Measurements from ENCODE around the gene WRAP53. TPM values are rescaled to one million over a fixed set of nuclear protein-coding genes. Genes with fewer than 3 reads are reported as not detected.

Gene WRAP53
- total RNA-seq, 1 donor from 2014 or later = 26.4 TPM

DNA sequence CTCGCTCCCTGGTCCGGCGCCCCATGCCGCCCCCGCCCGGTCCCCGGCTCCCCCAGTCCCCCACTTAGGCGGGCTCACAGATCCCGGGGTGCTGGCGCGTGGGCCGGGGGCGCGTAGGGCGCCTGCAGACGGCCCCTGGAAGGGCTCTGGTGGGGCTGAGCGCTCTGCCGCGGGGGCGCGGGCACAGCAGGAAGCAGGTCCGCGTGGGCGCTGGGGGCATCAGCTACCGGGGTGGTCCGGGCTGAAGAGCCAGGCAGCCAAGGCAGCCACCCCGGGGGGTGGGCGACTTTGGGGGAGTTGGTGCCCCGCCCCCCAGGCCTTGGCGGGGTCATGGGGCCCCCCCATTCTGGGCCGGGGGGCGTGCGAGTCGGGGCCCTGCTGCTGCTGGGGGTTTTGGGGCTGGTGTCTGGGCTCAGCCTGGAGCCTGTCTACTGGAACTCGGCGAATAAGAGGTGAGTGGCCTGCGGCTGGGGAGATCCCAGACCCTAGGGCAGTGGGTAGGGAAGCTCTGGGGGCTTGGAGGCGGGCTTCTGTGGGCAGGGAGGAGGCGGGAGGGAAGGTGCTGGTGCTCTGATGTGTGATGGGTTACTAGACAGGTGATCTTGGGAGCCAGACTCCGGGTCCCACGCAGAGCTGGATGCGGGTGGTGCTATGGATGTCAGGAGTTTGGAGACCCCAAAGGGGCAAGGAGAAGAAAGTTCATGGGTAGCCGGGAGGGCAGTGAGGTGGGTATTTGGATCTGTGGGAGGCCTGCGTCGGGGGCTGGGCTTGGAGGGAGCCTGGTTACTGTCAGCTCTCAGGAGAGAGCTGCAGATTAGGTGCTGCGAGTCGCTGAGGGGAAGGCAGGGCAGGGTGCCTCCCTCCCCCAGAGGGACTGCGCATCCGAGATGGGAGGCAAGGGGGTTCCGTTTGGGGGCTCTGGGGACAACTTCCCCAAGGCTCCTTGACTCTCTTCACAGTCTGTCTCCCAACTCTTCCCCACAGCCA lies 17.3 kb downstream of the WRAP53 start:
- TF ChIP-seq, protein P1, sequence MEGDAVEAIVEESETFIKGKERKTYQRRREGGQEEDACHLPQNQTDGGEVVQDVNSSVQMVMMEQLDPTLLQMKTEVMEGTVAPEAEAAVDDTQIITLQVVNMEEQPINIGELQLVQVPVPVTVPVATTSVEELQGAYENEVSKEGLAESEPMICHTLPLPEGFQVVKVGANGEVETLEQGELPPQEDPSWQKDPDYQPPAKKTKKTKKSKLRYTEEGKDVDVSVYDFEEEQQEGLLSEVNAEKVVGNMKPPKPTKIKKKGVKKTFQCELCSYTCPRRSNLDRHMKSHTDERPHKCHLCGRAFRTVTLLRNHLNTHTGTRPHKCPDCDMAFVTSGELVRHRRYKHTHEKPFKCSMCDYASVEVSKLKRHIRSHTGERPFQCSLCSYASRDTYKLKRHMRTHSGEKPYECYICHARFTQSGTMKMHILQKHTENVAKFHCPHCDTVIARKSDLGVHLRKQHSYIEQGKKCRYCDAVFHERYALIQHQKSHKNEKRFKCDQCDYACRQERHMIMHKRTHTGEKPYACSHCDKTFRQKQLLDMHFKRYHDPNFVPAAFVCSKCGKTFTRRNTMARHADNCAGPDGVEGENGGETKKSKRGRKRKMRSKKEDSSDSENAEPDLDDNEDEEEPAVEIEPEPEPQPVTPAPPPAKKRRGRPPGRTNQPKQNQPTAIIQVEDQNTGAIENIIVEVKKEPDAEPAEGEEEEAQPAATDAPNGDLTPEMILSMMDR (IDR thresholded peaks at IDR 0.05; ENCODE audit: unreplicated experiment) = no peak
- Mint-ChIP-seq H3K27ac (no peak overlapping the region), H3K36me3 (ENCODE audit: insufficient read depth) (peaks cover 9% of the 10 kb centered on the region), H3K4me1 (ENCODE audit: low read depth) (peaks cover 26% of the 10 kb centered on the region), H3K9me3 (ENCODE audit: low read depth) (no peaks in the 10 kb centered on the region), H3K27me3 (peaks cover 7% of the 10 kb centered on the region), H3K4me3 (ENCODE audit: low read depth) (peak overlapping the region; percentile 88)
- no peak for DNase-seq (ENCODE audit: low spot score, unreplicated experiment)

DNA sequence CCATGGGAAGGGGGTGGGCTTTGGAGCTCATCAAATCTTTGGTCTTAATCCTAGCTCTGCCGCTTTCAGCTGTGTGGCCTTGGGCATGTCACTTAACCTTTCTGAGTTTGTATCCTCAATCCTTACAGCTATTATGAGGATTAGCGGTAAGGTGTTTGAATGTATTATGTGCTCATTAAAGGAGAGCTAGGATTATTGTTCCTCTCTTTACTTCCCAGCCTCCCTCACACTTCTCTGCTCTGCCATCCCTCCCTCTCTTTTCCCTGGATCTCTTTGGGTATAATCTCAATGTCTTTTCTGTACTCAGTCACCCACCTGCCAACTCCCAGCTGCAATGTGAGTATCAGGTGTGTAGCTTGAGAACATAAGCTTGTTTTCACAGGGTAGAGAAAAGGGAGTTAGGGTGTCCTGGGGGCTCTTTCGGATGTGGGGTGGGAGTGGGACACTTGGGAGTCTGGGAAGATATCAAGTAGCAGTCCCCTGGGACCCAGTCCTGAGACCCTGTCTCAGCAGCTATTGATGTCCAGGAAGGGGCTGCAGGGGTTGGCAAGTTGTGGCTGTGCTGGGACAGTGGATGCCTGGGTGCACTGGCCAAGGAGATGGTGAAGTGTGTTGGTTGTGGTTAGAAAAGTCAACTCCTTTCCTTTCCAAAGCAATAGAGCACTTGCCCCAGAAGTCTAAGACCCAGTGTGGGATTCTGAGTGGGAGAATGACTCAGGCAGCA lies 18.5 kb downstream of the WRAP53 start:
- Mint-ChIP-seq H3K4me3 (ENCODE audit: low read depth) (peak overlapping the region; percentile 88), H3K4me1 (ENCODE audit: low read depth) (peaks cover 28% of the 10 kb centered on the region), H3K9me3 (ENCODE audit: low read depth) (no peaks in the 10 kb centered on the region), H3K27me3 (peaks cover 11% of the 10 kb centered on the region), H3K36me3 (ENCODE audit: insufficient read depth) (peaks cover 13% of the 10 kb centered on the region), H3K27ac (no peak overlapping the region)
- TF ChIP-seq, protein P1 (IDR thresholded peaks at IDR 0.05; ENCODE audit: unreplicated experiment) = no peak
- DNase-seq (ENCODE audit: low spot score, unreplicated experiment) = no peak

DNA sequence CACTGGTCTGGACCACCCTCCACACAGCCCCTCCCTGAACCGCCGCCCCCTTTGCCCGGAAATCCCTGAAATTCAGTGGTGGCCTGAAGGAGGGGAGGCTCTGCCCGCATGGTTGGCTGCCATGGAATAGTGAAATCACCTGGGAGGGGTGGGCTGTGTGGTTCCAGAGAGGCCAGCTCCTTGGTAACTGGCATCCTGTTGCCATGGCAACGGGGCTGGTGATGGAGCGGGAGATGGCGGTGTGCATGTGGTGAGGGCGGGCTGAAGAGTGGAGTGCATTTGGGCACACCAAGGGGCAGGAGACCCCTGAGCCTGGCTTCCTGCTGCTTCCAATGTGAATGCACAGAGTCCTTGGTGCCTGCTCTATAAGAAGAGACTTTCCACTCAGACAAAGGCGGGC lies 19.2 kb downstream of the WRAP53 start:
- H3K9me3 Mint-ChIP-seq (ENCODE audit: low read depth) = no peaks in the 10 kb centered on the region
- H3K4me1 Mint-ChIP-seq (ENCODE audit: low read depth) = peaks cover 28% of the 10 kb centered on the region
- peaks cover 14% of the 10 kb centered on the region for H3K27me3 Mint-ChIP-seq
- H3K36me3 Mint-ChIP-seq (ENCODE audit: insufficient read depth) = peaks cover 13% of the 10 kb centered on the region
- no peak overlapping the region for H3K4me3 Mint-ChIP-seq (ENCODE audit: low read depth)
- TF ChIP-seq, protein P1 (IDR thresholded peaks at IDR 0.05; ENCODE audit: unreplicated experiment) = no peak
- DNase-seq (ENCODE audit: low spot score, unreplicated experiment) = no peak
- no peak overlapping the region for H3K27ac Mint-ChIP-seq

DNA sequence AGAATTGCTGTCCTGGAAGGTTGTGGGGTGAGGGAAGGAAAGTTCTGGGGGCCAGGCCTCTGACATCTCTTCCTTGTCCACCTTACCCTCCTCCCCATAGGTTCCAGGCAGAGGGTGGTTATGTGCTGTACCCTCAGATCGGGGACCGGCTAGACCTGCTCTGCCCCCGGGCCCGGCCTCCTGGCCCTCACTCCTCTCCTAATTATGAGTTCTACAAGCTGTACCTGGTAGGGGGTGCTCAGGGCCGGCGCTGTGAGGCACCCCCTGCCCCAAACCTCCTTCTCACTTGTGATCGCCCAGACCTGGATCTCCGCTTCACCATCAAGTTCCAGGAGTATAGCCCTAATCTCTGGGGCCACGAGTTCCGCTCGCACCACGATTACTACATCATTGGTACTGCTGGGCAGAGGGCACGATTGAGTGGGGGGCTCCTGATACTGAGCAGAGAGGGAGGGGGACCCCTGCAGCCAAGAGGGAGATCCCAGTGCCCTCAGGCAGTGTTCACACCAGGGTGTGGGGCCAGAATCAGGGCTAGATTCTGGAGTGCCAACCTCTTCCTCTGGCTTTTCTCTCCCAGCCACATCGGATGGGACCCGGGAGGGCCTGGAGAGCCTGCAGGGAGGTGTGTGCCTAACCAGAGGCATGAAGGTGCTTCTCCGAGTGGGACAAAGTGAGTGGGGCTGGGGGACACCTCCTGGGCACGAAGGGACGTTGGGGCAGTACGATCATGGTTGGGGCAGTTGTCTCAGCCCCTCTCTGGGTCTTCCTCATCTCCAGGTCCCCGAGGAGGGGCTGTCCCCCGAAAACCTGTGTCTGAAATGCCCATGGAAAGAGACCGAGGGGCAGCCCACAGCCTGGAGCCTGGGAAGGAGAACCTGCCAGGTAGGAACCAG lies 19.8 kb downstream of the WRAP53 start:
- H3K9me3 Mint-ChIP-seq (ENCODE audit: low read depth) = no peaks in the 10 kb centered on the region
- no peak overlapping the region for H3K27ac Mint-ChIP-seq
- H3K4me3 Mint-ChIP-seq (ENCODE audit: low read depth) = no peak overlapping the region
- peaks cover 28% of the 10 kb centered on the region for H3K4me1 Mint-ChIP-seq (ENCODE audit: low read depth)
- peaks cover 19% of the 10 kb centered on the region for H3K27me3 Mint-ChIP-seq
- TF ChIP-seq, protein P1 (IDR thresholded peaks at IDR 0.05; ENCODE audit: unreplicated experiment) = no peak
- DNase-seq (ENCODE audit: low spot score, unreplicated experiment) = no peak
- H3K36me3 Mint-ChIP-seq (ENCODE audit: insufficient read depth) = peaks cover 13% of the 10 kb centered on the region
